HG02870 (cell line): ENCODE measurements around the gene ADGRE3.
"Not testable (repeated sequence)": the region's sequence is repeated elsewhere in the genome, so short reads cannot be mapped to it uniquely, and the experiment has no call there.

Experiments used
- ATAC-seq: cut with Tn5 transposase; IDR thresholded peaks from one replicate; pipeline ENCODE4 v1.9.1; 2021; ENCODE audit warnings: mild to moderate bottlenecking, moderate library complexity; ENCODE audit not compliant: unreplicated experiment

Gene ADGRE3

GRCh38 chr19:14611051-14611450, 63.6 kb downstream of the ADGRE3 start:
- ATAC-seq, result no peak

DNA sequence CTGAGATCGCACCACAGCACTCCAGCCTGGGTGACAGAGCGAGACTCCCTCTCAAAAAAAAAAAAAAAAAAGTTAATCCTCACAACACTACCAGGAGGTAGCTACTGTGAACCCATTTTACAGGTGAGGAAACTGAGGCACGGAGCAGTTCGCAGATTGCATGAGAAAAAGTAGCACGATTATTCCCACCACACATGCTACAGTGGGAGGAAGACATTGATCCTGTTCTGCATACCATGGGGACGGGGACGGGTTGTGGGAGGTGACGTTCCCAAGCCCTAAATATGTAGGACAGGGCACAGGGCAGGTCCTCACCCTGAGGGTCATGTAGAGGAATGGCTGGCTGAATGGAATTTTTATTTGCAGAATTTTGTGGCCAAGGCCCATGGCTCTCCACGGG, 68.0 kb downstream of the ADGRE3 start:
- ATAC-seq, result no peak

GRCh38 chr19:14603990-14604387, 70.7 kb downstream of the ADGRE3 start:
- ATAC-seq, result no peak

GRCh38 chr19:14599548-14600147, 75.0 kb downstream of the ADGRE3 start:
- ATAC-seq, result no peak

- ATAC-seq, result no peak
These were observed 79.1 kb downstream of the ADGRE3 start for GRCh38 chr19:14595558-14595957.

- ATAC-seq, result not testable (repeated sequence)
These were observed 85.2 kb downstream of the ADGRE3 start for GRCh38 chr19:14589433-14589832.

DNA sequence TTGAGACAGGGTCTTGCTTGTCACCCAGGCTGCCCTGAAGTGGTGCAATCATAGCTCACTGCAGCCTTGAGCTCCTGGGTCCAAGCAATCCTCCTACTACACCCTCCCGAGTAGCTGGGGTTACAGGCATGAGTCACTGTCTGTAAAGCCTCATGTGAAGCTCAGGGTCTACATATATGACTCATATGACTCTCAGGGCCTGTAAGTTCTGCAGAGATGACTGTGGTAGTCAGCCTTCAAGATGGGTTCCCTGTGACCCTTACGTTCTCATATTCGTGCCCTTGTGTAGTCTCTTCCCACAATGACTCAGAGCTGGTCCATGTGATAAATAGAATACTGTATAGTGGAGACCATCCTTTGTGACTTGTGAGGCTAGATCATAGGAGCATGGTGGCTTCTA, 89.5 kb downstream of the ADGRE3 start:
- ATAC-seq, result peak; percentile 70

GRCh38 chr19:14584372-14584771, 90.3 kb downstream of the ADGRE3 start:
- ATAC-seq, result not testable (repeated sequence)

DNA sequence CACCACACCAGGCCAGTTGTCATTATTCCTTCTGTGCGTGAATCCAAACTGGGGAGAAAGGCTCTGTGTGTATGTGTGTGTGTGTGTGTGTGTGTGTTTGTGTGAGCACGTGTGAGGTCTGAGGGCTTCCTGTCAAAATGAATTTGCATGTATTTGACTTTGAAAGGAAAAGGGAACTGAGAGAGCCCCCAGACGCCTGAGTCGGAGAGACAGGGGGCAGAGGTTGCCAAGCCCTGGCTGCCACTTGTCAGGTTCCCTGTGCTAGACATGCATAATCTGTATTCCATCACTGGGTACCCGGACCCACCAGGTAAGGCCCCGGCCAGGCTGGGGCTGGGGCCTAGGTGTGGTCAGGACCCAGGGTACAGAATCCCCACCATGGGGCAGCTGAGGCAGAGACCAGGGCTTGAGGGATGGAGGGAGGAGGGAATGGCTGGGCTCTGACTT, 91.7 kb downstream of the ADGRE3 start, which contains the start of gene CLEC17A:
Gene CLEC17A (plus strand): TSS at position 191 of the 447 bp plus-strand sequence. CDS start 77 bp downstream, at position 268.
- ATAC-seq, result no peak

GRCh38 chr19:14580623-14581237, 93.9 kb downstream of the ADGRE3 start:
- ATAC-seq, result no peak

DNA sequence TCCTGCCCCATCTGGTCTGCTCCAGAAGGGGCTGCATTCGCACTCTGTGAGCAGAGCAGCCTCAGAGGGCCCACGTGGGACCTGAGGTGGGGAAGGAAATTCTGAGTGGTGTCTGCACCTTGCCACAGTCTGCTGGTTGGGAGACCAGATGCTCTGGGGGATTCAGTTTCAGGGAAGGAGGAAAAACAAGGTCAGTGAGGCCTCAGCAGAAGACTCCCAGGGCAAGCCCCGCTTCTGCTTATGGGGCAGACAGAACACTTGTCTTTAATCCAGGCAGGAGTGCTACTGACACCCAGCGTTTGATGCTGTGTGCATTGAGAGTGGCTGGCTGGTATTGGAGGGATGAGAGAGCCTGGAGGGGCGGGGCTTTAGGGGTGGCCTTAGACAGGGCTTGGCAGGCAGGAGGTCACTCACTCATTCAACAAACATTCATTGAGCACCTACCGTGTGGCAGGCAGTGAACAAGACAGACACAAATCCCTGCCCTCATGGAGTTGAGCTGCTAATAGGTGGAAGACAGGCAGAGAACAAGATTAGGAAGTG, 96.7 kb downstream of the ADGRE3 start:
- ATAC-seq, result no peak

- no peak for ATAC-seq
These were observed 97.4 kb downstream of the ADGRE3 start for GRCh38 chr19:14577264-14577663.

- no peak for ATAC-seq
These were observed 98.3 kb downstream of the ADGRE3 start for GRCh38 chr19:14576363-14576762.

DNA sequence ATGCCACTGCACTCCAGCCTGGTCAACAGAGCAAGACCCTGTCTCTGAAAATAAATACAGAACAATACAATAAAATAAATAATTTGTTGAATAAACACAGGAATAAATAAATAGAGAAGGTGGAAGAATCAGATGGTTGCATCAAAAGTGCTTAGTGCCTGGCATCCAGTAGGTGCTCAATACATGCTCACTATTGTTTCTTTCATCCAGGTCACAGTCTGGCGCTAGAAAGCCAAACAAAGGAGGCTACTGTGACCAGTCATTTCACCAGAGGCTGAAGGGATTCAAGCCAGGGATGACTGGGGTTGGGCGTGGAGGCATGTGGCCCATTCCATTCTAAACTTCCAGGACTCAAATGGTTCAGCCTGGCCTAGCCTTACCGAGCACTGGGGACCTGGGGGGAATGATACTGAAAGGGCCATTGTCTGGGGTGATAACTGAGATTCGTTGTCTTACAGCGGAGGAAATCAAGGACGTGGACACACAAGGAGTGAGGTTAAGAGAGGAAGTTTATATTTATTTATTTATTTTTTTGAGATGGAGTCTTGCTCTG, 99.1 kb downstream of the ADGRE3 start:
- ATAC-seq, result no peak

GRCh38 chr19:14571695-14572490, 102.8 kb downstream of the ADGRE3 start, which contains the start of gene NDUFB7:
Gene NDUFB7 (minus strand): TSS chr19:14572066. CDS start chr19:14572000, 66 bp downstream.
- ATAC-seq, result peak; percentile 83

- ATAC-seq, result no peak
These were observed 103.6 kb downstream of the ADGRE3 start for GRCh38 chr19:14570864-14571527.
